ENCODE results near the gene MMAA.

MMAA gene

DNA sequence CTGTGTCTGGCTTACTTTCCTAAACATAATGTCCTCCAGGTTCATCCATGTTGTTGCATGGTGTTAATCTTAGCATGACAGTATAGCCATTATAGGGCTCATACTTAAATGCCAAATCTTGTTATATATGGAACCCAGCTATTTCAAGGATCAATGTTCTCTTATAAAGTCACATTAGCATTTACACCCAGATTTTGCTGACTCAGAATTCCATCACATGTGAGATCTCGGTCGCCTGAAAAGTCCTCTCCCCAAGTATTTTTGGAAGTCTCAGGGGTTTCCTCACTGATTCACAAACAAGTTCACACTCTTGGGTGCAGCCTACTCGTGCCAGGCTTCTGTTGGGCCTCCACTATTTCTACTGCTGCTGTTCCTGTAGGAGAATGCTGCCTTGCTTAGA is 40.9 kb downstream of the MMAA start (continued):
- no peak for TF ChIP-seq ZNF280C (tag by site-specific recombination; IDR thresholded peaks at IDR 0.05)

DNA sequence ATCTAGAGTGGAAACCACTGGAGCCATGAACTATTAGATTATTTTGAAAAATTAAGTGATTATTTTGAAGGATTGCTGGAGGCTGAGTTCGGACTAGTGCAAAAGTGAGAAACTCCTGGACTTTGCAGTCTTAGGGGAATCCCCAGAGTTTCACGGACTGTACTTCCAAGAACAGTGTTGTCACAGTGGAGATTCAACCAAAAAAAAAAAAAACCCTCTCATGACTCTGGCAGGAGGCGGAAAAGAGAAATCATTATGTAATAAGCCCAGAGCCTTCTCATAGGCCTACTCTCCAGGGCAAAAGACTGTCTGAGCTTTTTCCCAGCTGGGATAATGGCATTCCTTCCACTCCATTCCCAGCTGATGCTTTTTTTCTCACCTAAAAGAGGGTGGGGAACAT is 44.0 kb downstream of the MMAA start:
- no peak overlapping the region for H3K27ac ChIP-seq (ENCODE audit: extremely low read depth, low read depth, low read length)
- ChIA-PET CTCF (no interaction called here), POLR2A (no interaction called here)
- H3K4me1 ChIP-seq (ENCODE audit: control insufficient read depth, insufficient read depth, low read length): no peaks in the 10 kb centered on the region
- H3K36me3 ChIP-seq (ENCODE audit: control insufficient read depth in 2 of 2, insufficient read depth in 1 of 2, low read length in 2 of 2): no peaks in the 10 kb centered on the region
- no peak for TF ChIP-seq ZNF768 (tag by site-specific recombination; IDR thresholded peaks at IDR 0.05)
- TF ChIP-seq ZNF221 (tag by site-specific recombination; IDR thresholded peaks at IDR 0.05; ENCODE audit: borderline replicate concordance): no peak
- TF ChIP-seq ZNF274 (IDR thresholded peaks at IDR 0.05; ENCODE audit: low read length): no peak
- no peak for TF ChIP-seq ZNF274 (tag by site-specific recombination; IDR thresholded peaks at IDR 0.05; ENCODE audit: borderline replicate concordance)
- H3K4me3 ChIP-seq (ENCODE audit: low read depth, low read length): no peak overlapping the region
- no peaks in the 10 kb centered on the region for H3K9me3 ChIP-seq (ENCODE audit: control insufficient read depth, insufficient read depth, low read depth, low read length)

DNA sequence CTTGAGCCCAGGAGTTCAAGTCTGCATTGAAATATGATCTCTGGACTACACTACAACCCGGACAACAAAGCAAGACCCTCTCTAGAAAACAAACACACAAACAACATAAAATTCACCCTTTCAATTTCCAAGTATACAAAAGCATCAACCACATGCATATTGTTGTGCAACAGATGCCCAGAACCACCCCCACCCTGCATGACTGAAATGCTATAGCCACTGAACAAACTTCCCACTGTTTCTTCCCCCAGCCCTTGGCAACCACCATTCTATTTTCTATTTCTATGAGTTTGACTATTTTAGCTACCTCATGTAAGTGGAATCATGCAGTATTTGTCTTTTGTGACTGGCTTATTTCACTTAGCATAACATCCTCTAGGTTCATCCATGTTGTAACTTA is 46.6 kb downstream of the MMAA start:
- no peaks in the 10 kb centered on the region for H3K4me1 ChIP-seq (ENCODE audit: control insufficient read depth, insufficient read depth, low read length)
- no peak overlapping the region for H3K27ac ChIP-seq (ENCODE audit: extremely low read depth, low read depth, low read length)
- H3K36me3 ChIP-seq (ENCODE audit: control insufficient read depth in 2 of 2, insufficient read depth in 1 of 2, low read length in 2 of 2): no peaks in the 10 kb centered on the region
- ChIA-PET CTCF (no interaction called here), POLR2A (no interaction called here)
- H3K9me3 ChIP-seq (ENCODE audit: control insufficient read depth, insufficient read depth, low read depth, low read length): no peaks in the 10 kb centered on the region
- no peak for TF ChIP-seq ZNF362 (tag by site-specific recombination; IDR thresholded peaks at IDR 0.05)
- TF ChIP-seq, protein P1, sequence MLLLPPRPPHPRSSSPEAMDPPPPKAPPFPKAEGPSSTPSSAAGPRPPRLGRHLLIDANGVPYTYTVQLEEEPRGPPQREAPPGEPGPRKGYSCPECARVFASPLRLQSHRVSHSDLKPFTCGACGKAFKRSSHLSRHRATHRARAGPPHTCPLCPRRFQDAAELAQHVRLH (tag by site-specific recombination; IDR thresholded peaks at IDR 0.05): no peak
- TF ChIP-seq ZFHX2 (tag by site-specific recombination; conservative IDR thresholded peaks at IDR 0.05): no peak
- no peak for TF ChIP-seq ZNF26 (tag by site-specific recombination; IDR thresholded peaks at IDR 0.05)
- no peak for TF ChIP-seq ZNF426 (tag by site-specific recombination; IDR thresholded peaks at IDR 0.05)
- no peak for TF ChIP-seq ZNF37A (tag by site-specific recombination; IDR thresholded peaks at IDR 0.05)
- no peak for TF ChIP-seq ZNF791 (tag by site-specific recombination; IDR thresholded peaks at IDR 0.05)
- TF ChIP-seq YY2 (tag by site-specific recombination; IDR thresholded peaks at IDR 0.05): no peak
- TF ChIP-seq ZNF280D (tag by site-specific recombination; IDR thresholded peaks at IDR 0.05): no peak
- TF ChIP-seq ZBTB1 (tag by site-specific recombination; IDR thresholded peaks at IDR 0.05): no peak
- no peak for TF ChIP-seq ZSCAN23 (tag by site-specific recombination; IDR thresholded peaks at IDR 0.05)
- TF ChIP-seq ZNF155 (tag by site-specific recombination; IDR thresholded peaks at IDR 0.05): no peak
- TF ChIP-seq ZNF133 (tag by site-specific recombination; IDR thresholded peaks at IDR 0.05): no peak
- no peak overlapping the region for H3K4me3 ChIP-seq (ENCODE audit: low read depth, low read length)

Data from HEK293 (cell line).